Measurements from ENCODE around the gene ARHGEF39. TPM values are rescaled to one million over a fixed set of nuclear protein-coding genes. Genes with fewer than 3 reads are reported as not detected.
A peak's percentile ranks its signal among the peaks of the same experiment; 100 is the strongest.

ARHGEF39 gene
- total RNA-seq, 1 donor from 2014 or later, result 1.2 TPM

- TF ChIP-seq, protein P1, sequence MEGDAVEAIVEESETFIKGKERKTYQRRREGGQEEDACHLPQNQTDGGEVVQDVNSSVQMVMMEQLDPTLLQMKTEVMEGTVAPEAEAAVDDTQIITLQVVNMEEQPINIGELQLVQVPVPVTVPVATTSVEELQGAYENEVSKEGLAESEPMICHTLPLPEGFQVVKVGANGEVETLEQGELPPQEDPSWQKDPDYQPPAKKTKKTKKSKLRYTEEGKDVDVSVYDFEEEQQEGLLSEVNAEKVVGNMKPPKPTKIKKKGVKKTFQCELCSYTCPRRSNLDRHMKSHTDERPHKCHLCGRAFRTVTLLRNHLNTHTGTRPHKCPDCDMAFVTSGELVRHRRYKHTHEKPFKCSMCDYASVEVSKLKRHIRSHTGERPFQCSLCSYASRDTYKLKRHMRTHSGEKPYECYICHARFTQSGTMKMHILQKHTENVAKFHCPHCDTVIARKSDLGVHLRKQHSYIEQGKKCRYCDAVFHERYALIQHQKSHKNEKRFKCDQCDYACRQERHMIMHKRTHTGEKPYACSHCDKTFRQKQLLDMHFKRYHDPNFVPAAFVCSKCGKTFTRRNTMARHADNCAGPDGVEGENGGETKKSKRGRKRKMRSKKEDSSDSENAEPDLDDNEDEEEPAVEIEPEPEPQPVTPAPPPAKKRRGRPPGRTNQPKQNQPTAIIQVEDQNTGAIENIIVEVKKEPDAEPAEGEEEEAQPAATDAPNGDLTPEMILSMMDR (IDR thresholded peaks at IDR 0.05), result no peak
- no peaks in the 10 kb centered on the region for H3K36me3 ChIP-seq
- H3K4me1 ChIP-seq, result peaks cover 16% of the 10 kb centered on the region
- H3K9me3 ChIP-seq, result no peaks in the 10 kb centered on the region
- DNase-seq (no peak), ATAC-seq (no peak)
- no peak overlapping the region for H3K27ac ChIP-seq
- intact Hi-C loops (cut with DNase I), result no loop called here
- H3K27me3 ChIP-seq (ENCODE audit: low read depth), result no peaks in the 10 kb centered on the region
- H3K4me3 ChIP-seq, result no peak overlapping the region
Observed at GRCh38 chr9:35669331-35670145, 4.5 kb upstream of the ARHGEF39 start.

GRCh38 chr9:35667939-35668338 lies 2.9 kb upstream of the ARHGEF39 start:
- H3K27ac ChIP-seq, result no peak overlapping the region
- ATAC-seq (no peak), DNase-seq (no peak)
- TF ChIP-seq, protein P1 (IDR thresholded peaks at IDR 0.05), result no peak
- peaks cover 16% of the 10 kb centered on the region for H3K4me1 ChIP-seq
- H3K27me3 ChIP-seq (ENCODE audit: low read depth), result no peaks in the 10 kb centered on the region
- intact Hi-C loops (cut with DNase I), result no loop called here
- H3K36me3 ChIP-seq, result no peaks in the 10 kb centered on the region
- no peaks in the 10 kb centered on the region for H3K9me3 ChIP-seq
- no peak overlapping the region for H3K4me3 ChIP-seq

- no peaks in the 10 kb centered on the region for H3K27me3 ChIP-seq (ENCODE audit: low read depth)
- DNase-seq (no peak), ATAC-seq (no peak)
- TF ChIP-seq, protein P1 (IDR thresholded peaks at IDR 0.05), result no peak
- H3K4me3 ChIP-seq, result no peak overlapping the region
- H3K4me1 ChIP-seq, result peaks cover 16% of the 10 kb centered on the region
- H3K9me3 ChIP-seq, result no peaks in the 10 kb centered on the region
- intact Hi-C loops (cut with DNase I), result no loop called here
- peaks cover 3% of the 10 kb centered on the region for H3K36me3 ChIP-seq
- H3K27ac ChIP-seq, result no peak overlapping the region
Observed at GRCh38 chr9:35666549-35666948, 1.6 kb upstream of the ARHGEF39 start.

DNA sequence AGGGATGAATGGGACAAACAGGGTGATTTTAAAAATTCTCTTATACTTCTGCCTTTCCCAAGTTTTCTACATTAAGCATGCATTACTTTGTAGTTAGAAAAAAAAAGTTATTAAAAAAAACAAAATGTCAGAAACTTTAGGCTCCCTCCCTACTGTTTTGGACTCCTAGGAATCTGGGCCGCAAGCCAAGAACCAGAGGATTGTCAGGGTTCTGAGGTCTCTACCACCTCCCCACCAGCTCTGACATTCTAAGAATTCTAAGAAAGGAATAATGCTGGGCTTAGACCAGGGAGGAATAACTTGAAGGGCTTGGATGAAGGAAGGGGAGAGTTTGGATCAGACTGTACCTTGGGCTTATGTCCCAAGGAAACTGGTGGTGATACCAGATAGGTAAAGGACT lies 1.1 kb upstream of the ARHGEF39 start:
- Histone ChIP-seq H3K27ac (no peak overlapping the region), H3K36me3 (peaks cover 8% of the 10 kb centered on the region), H3K4me3 (no peak overlapping the region), H3K4me1 (peaks cover 21% of the 10 kb centered on the region), H3K27me3 (ENCODE audit: low read depth) (no peaks in the 10 kb centered on the region), H3K9me3 (no peaks in the 10 kb centered on the region)
- ATAC-seq, result no peak
- intact Hi-C loops (cut with DNase I), result no loop called here
- no peak for DNase-seq
- TF ChIP-seq, protein P1 (IDR thresholded peaks at IDR 0.05), result no peak

DNA sequence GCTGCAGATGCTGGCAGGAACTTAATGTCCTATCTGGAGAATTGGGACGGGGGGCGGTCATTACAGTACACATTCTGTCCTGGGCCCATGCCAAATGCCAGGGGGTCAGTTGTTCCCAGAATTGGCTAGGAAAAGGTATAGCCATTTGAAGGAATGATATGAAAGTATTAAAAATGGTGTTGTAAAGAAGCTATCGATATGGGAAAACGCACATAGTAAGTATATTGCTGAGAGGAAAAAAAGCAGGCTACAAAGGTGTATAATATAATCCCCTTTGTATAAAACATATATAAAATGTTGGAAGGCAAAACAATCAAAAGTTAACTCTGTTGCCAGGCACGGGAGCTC lies 450 bp upstream of the ARHGEF39 start:
- Histone ChIP-seq H3K4me3 (peak overlapping the region; percentile 63), H3K9me3 (no peaks in the 10 kb centered on the region), H3K27me3 (ENCODE audit: low read depth) (no peaks in the 10 kb centered on the region), H3K4me1 (peaks cover 23% of the 10 kb centered on the region), H3K27ac (peak overlapping the region; percentile 69), H3K36me3 (peaks cover 14% of the 10 kb centered on the region)
- TF ChIP-seq, protein P1 (IDR thresholded peaks at IDR 0.05), result no peak
- intact Hi-C loops (cut with DNase I), result no loop called here
- no peak for ATAC-seq
- no peak for DNase-seq

All from lower lobe of right lung (tissue), 2 donors.